NCI-H1092 treated with DMSO at 0.1 percent for 48 hours (cell line): ENCODE results near the gene CMSS1.

Experiments
- DNase-seq: peaks from one replicate; lab custom pipeline; 2025; lab: John Stamatoyannopoulos, UW

Gene CMSS1

DNA sequence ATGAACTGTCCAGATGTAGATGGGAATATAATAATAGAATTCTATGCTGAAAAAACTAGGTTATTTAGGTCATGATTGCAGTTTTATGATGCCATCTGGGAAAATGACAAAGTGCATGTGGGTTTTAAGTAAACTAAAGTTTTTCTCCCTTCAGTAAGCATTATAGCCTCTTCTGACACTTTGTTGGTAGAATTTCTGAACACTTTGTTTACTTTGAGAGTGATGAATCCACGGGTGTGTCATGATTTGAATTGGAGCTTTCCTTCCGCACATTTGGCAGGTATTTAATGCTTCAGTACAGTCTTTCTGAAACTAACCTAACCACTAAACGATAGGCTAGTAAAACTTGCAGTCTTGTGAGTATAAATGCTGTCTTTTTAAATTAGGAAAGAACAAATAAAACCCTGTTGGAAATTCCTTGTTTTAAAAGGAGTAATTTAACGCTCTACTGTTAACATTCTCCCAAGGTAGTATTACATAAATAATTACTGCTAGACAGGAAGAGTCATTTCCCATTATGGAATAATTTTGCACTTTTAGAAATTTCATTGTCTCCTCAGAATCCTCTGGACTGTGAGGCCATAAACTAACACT is 289.7 kb downstream of the CMSS1 start:
- no peak for DNase-seq

DNA sequence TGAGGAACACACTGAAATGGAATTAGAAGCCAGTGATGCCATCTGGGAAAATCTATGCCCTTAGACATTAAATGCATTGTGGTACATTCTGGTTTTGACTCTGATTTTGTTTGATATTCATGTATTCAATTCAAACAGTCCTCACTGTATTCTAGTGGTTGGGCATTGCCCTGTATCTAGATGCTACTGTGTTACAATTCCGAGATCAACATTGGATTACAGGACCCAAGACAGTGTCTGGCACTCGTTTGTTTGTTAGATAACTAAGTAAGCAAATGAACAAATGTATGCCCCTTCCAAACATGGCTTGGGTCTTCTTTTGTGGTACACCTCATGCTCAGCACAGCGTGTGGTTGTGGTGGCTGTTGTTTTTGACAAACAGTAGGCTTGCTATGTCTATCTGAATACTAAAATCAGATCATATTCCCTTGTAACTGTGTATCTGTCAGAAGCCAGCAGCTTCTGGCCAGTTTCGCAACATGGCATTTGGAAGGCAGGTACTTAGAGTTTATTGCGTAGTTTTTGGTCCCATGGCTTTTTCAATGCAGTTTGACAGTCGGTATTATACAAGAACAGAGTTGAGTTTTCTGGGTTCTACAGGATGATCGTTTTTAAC is 290.9 kb downstream of the CMSS1 start:
- DNase-seq, result no peak

DNA sequence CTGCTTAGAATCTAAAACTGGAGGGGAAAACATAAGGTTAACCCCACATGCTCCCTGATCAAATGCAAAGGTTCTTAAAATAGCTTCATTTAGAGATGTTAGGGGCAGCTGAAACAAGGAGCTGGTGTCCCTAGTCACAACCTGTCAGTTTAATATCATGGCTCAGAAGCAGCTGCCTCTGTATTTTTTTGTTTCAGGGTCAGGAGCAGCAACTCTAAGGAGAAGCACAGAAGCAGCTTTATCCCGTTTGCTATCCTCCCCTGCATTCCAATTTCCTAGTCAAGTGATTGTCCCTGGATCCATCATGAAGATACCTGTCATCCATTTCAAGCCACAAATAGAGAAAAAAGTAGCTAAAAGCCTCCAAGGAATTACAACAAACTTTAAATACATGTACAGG is 292.5 kb downstream of the CMSS1 start:
- DNase-seq, result no peak

DNA sequence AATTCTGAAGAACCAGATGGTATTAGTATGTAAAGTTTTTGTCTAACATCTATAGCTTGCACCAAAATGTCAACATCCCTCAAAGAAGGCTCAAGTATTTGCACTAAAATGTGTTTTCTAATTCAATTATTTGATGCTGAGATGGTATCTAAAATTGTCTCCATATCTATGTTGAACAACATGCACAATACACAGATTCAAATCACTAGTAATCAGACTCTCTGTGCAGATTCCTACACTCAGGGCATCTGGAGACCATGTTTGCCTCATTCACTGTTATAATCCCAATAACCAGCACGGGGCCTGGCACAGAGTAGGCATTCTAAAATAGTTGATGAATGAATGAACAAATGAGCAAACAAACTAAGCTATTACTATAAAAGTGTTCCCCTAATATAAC is 294.1 kb downstream of the CMSS1 start:
- no peak for DNase-seq

DNA sequence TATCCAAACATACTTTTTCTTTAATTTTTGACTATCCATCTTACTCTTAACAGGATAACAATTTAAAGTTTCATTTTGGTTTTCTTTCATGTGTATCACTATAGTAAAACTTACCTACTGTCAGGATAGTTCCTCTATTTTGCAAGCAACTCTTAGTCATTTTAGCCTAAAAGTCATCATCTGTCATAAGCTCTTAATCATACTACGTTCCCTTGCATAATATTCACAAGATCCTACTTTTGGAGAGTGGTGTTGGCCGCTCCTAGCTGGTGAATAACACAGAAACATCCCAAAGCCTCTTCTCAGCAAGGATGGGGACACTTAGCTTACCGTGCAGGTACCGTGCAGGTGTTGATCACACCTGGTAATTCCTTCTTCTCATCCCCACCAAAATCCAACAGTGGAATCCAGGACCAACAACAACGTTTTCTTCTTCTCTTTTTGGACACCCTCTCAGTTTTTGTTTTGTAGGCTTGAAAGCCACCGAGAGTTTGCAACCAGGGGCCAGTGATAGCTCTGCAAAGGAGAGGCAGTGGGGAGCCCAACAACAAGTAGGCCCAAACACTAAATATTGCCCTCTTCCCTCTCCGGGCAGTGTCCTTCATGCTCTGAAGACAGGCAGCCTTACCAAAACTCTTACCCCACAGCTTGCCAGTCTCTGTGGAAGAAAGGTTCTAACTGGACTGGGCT is 296.2 kb downstream of the CMSS1 start:
- no peak for DNase-seq

DNA sequence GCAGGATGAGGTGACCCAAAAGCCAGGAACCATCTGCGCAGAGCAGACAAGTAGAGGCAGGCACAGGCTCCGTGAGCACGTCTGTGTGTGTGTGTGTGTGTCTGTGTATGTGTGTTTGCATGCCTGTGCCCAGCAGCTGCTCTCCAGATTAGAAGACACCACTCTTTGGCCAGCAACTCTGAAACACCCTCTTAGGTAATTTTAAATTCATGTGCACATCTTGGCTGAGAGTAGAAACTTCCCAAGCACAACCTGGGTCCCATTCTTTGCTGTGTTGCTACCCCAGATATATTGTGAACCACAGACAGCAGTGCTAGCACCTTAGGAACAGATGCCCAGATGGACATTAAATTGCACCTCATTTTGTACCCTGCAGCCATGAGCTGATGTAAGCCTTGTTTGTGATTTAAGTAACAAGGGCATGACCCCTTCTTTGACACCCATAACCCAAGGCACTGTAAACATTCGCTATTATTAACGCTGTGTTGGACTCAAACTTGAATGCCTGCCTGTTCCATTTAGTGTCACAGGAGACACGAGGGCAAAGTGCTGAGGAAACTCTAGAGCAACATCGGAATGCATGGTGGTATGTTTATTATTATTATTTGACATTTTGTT is 296.9 kb downstream of the CMSS1 start, which contains the start of gene FILIP1L:
Gene FILIP1L (minus strand): TSS at position 89 of the 618 bp plus-strand sequence.
- no peak for DNase-seq

DNA sequence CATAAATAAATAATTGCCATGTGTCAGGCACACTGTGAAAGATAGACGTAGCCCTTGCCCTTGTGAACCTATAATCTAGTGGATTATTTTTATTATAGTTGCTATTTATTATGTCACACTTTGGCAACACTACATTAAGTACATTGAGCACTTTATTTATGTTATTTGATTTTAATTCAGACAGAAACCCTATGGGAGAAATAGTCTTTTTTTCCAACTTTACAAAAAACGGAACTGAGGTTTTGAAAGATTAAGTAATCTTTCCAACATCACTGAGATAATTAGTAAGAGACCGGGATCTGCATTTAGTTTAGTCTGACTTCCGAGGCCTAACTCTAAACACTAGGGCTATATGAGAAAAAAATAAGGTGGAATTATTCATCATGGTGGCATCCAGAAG is 299.4 kb downstream of the CMSS1 start:
- no peak for DNase-seq

DNA sequence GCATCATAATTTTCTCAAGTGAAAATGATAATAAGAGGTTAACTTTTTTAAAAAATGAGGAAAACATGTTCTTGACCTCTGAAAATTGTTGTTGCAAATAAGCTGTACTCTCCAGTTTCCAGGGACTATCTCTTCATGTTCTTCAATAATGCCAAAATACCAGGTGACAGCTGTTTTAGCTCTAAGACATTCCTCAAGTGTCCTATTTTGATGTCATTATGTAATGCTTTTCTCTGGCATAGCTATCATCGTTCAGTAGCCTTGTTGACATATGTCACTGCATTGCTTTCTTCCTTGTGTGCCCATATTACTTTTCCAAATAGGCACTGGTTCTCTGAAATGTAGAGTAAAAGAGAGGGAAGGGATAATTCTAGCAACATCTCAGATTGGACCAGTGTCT is 302.4 kb downstream of the CMSS1 start:
- DNase-seq, result no peak

DNA sequence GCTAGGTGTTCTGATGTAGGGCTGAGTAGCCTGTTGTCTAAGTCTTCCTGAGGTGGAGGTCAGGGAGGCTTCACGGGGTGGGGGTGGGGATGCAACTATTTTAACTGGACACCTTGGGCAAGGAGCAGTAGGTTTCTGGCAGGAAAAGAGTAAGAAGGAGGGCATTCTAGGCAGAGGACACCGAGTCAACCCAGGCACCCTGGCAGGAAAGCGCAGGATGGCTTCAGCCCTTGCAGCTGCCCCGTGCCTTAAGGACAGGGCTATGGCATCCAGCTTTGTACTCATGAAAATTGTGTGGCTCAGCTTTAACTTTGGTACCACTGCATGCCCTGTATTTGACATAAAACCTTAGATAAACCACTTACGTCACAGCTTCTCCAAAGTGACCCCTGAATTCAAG is 303.0 kb downstream of the CMSS1 start:
- DNase-seq, result no peak

DNA sequence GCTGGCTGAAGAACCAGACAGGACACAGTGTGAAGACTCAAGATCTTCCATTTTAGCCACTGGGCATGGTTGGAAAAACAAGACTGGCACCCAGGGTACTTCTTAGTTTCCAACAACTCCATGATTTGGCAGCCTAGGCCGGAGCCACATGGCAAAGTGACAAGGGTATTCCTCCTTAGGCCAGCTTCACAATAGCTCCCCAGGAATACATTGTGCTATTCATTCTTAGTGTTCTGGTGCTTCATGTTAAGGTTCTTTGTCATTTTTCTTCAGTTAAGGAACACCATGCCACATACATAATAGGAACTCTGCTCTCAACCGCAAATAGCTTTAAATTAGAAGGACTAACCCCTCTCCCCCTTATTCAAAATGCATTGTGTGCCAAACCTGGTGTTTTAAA is 304.7 kb downstream of the CMSS1 start:
- DNase-seq, result no peak

DNA sequence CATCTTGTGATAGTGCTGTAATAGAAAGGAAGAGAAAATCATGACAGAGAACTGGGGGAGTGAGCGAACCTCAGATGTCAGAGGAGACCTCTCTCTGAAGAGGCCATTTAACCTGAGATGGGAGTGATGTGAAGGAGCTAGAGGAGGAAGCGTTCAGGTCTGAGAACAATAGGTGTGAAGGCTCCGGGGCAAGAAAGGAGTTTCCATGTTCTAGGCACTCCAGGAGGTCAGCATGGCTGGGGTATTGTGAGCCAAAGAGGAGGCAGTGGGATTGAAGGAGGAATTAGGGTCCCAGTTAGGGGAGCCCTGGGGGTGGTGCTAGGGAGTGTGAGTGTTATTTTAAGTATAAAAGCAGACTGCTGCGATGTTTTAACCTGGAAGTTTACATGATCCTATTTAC is 305.4 kb downstream of the CMSS1 start:
- DNase-seq, result no peak

DNA sequence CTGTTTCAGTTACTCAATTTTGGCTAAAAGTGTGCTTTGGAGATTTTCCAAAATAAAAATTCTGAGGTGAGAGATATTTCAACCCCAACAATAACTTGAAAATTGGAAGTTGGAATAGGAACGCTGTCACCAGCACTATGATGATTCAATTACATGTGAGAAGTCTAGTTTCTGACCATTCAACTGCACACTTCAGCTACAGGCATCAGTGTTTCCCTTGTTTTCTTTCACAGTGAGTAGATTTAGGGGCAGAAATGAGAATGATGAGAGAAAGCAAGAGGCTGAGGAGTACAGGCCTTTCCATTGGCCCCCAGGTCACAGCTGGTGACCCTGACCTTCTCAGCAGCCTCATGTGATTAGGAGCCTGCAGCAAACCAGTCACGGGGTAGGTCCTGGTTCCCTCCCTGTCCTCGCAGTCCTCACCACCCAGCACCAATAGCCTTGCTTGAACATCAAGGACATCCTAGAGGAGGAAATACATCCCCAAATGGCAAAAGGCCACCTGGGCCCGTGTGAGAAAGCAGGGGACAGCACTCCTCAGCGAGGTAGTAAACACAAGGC is 306.6 kb downstream of the CMSS1 start:
- no peak for DNase-seq

DNA sequence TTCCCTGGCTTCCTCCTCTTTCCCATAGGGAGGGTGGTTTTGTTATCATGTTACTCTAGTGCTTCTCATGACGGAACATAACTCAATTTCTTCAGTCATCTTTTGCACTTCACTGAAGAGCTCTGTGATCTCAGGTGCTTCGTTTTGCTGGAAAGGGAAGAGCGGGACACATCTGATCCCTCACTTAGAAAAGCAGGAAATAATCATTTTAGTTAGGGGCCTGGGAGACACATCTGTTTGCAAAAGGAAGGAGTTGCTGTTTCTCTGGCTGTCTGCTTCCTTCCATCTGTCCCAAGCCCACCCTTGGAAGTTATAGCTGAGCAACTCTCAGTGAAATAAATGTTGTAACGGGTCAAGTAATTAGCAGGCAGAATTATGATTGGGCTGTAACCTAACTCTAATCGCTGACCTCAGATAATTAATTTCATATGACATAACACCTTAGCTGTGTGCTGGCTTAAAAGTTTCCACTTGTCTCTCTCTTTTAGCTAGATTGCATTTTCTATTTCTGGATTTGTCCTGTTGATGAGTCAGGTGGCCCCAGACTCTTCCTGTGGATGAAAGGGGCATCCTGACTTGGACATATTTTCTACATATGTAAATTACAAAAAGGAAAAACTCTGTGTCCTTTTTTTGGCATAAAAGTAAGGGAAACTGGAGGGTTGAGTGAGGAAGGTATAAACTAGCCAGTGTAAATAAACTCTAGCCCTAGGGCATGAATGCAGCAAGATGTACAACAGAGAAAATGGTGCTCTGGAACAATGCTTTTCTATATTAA is 307.7 kb downstream of the CMSS1 start:
- DNase-seq, result no peak

DNA sequence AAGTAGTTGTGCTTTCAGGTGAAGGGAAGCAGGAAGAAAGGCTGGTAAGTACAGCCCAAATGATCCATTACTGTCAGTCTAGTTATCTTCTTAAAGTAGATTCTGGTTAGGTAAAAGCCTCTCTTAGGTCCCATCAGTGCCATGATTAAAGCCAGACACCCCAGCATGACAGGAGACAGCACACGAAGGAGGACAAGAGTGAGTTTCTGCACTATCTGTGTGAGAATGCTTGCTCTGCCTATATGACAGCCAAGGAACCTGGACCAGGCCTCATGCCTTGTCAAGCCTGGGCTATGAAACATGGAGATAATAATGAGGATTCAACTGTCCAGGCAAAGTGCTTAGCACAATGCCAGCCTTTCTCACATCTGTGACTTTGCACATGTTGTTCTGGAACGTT is 310.1 kb downstream of the CMSS1 start:
- no peak for DNase-seq

DNA sequence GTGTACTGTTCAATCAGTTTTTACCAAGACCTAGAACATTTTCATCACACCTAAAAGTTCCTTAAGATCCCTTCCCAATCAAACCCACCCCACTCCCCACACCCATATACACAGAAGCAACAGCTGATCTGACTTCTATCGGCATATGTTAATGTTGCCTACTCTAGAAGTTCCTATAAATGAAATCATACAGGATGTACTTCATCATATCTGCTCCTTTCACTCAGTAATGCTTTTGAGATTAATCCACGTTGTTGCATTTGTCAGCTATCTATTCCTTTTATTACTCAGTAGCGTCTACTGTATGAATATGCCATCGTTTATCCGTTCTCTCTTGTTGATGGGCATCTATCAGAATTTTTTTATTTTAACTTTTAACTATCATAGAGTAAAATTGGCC is 310.9 kb downstream of the CMSS1 start:
- no peak for DNase-seq

DNA sequence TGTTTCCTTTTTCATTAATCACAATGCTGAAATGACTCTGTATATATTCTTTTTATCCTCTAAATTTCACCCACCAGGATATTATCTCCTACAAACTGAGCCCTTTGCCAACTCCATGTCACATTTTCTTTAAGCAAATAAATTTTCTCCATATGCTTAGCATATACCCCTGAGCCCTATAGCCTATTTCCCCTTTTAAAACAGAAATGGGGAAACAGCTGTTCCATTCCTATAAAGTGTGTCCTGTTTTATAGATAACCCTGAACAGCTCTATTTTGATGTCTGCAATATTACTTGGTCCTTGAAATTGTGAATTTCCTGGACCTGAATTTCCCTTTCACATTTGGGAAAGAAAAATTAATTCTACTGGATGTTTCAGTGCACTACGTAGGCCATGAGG is 312.3 kb downstream of the CMSS1 start:
- no peak for DNase-seq

DNA sequence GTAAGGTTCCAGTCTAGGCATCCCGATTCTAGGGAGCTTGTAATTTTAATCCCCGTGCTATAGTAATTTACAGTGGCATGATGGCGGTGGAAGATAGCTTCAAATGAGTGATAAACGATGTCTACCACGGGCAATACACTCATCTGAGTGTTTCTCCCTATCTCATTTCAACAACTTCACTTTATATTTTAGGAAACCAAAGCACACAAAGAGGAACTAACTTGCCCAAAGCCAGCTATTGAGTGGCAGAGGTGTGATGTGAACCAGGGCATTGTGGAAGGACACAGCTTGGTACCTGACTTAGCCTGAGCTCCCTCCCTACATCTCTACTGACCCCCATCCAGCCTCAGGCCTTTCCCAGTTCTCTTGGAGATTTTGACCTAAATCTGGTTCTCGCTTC is 313.6 kb downstream of the CMSS1 start:
- no peak for DNase-seq

DNA sequence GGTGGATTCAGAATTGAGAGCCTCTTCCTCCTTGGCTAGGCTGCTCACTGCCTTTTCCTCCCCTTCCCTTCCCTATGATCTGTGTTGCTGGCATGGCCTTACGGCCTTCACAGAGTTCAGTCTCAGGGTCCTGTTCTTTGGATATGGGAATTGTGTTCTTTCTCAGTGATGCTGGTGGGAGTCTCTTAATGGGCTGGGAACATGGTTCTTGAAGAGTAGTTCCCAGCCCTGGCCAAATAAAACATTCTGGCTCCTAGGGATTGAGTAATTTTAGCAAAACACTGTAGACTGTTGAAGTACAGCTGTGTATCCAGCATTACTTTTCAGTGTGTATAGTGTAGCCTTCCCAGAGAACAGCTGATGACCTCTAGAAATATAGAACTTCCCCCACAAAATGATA is 319.3 kb downstream of the CMSS1 start:
- DNase-seq, result no peak

DNA sequence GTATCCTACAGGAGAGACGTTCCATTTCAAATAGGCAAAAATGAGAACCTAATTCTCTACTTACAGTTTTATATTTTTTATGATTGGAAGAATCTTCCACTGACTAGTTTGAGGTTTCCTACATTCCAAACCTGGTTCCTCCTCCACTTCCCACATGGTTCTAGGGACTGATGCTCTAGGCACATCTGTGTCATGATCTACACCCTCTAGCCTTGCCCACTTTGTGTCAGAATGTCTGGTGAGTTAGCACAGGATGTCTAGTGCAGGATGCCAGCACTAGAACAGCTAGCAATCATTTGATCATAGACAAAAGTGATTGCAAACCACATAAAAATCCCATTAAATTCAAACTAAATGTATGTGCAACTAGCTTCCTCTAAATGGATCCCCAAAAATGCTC is 323.3 kb downstream of the CMSS1 start:
- no peak for DNase-seq

DNA sequence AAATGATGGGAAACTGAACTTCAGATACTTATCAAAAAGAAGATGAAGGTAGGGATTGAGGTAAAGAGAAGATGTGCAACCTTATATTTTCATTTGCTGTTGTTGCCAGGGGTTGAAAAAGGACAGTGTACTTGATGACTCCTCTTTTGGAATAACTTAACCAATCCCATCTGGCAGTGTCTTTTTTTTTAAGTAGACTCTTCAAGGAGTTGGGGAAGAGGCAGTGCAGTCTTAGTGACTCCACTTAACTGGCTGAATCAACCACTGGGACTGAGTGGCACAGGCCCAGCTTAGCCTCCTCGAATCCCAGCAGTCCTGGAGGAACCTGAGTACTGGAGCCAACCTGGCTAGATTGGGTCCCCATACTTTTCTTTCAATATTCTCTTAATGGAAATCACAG is 323.9 kb downstream of the CMSS1 start:
- DNase-seq, result no peak

DNA sequence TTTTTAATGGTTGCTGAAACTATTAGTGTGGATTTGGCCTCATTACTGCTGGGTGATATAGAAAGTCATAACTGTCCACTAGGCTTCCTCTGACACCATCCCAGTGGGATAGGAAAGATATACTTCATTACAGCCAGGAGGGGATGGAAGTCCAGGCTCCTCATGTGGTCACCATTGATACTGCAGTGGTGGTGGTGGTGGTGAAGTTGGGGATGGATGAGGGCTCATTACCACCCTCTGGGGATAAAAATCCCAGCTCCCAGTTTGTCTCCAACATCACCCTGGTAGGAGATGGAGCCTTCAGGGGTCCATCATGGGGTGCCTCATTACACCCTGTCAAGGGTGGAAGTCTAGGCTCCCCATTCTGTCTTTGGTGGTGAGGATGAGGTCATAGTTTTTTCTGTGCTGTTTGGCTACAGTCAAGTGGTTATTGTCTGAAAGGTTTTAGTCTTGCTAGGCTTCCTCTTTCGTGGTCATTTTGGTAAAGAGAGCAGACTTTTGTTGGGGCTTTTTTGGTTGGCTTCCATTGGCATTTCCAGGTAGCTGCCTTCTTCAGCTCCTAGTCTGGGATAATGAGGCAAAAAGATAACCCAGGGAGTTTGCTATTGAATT is 326.7 kb downstream of the CMSS1 start:
- DNase-seq, result no peak

DNA sequence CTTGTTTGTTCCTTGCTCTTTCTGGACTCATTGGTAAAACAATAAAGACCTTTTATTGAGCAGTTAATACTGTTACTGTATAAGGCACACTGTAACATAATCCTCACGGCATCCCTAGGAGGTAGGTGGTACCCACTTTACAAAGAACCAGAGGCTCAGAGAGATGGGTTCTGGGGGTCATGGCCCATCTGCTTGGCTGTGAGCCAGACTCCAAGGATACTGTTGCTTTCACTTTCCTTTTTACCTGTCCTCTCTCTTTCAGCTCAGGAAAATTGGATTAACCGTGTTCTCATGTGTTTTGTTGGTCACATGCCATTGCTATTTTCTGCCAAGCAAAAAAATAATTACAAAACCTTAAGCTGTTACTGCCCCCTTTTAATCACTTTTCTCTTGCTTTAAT is 331.5 kb downstream of the CMSS1 start:
- DNase-seq, result no peak
